K562 (cell line): Measurements from ENCODE around the gene ZSWIM4. TPM values are rescaled to one million over a fixed set of nuclear protein-coding genes. Genes with fewer than 3 reads are reported as not detected.

ENCODE experiments used
- ATF7 ChIP-seq: fragments of 450-650 bp; IDR thresholded peaks from 2 replicates; pipeline ENCODE4 v1.7.1; 2014; ENCODE audit warnings: mild to moderate bottlenecking, moderate library complexity
- CREB1 ChIP-seq, 2 experiments: sonication (generic) in 1 of 2; formaldehyde crosslinking in 1 of 2; IDR thresholded peaks; 2 replicates each; pipeline versions ENCODE4 v1.6.1 to v1.8.0; 2012 to 2022; ENCODE audit warnings: inconsistent platforms in 1 of 2, mild to moderate bottlenecking in 1 of 2, missing genetic modification reagents in 1 of 2, moderate library complexity in 1 of 2
- IRF2 ChIP-seq: sonication (generic); formaldehyde crosslinking; IDR thresholded peaks from 2 replicates; pipeline ENCODE4 v1.8.1; 2022; ENCODE audit warnings: mild to moderate bottlenecking, missing genetic modification reagents
- KAT8 ChIP-seq: fragments of 450-650 bp; IDR thresholded peaks from 2 replicates; pipeline ENCODE4 v1.6.1; 2016; ENCODE audit warnings: low read depth, mild to moderate bottlenecking
- MYBL2 ChIP-seq, 2 experiments: fragments of 450-650 bp in 1 of 2; sonication (generic) in 1 of 2; formaldehyde crosslinking in 1 of 2; IDR thresholded peaks; 2 replicates each; pipeline versions ENCODE4 v1.6.1 to v1.8.1; 2017 to 2022; ENCODE audit warnings: borderline replicate concordance in 1 of 2, inconsistent platforms in 1 of 2, low read depth in 1 of 2, mild to moderate bottlenecking in 1 of 2, missing genetic modification reagents in 1 of 2, moderate library complexity in 1 of 2
- PCBP2 ChIP-seq: fragments of 200-400 bp; formaldehyde crosslinking; IDR thresholded peaks from 2 replicates; pipeline ENCODE4 v1.6.1; 2018; ENCODE audit warnings: low read length, low read depth, mild to moderate bottlenecking, moderate library complexity; ENCODE audit not compliant: poor library complexity, severe bottlenecking
- RBM39 ChIP-seq: fragments of 200-400 bp; formaldehyde crosslinking; optimal IDR thresholded peaks from 2 replicates; pipeline ENCODE3; 2018; ENCODE audit warnings: low read depth, low read length
- SMAD4 ChIP-seq: fragments of 250-450 bp; sonication (Bioruptor Pico); conservative IDR thresholded peaks from 2 replicates; pipeline ENCODE4 v1.8.0; 2021; ENCODE audit warnings: inconsistent platforms, mild to moderate bottlenecking, moderate library complexity
- SP2 ChIP-seq: IDR thresholded peaks from 2 replicates; pipeline ENCODE4 v1.6.1; 2011; ENCODE audit warnings: mild to moderate bottlenecking, low read depth, low read length, moderate library complexity; ENCODE audit not compliant: poor library complexity, severe bottlenecking; ENCODE audit errors: extremely low read depth
- TEAD4 ChIP-seq, 2 experiments: sonication (generic) in 1 of 2; formaldehyde crosslinking in 1 of 2; IDR thresholded peaks; 2 replicates each; pipeline versions ENCODE4 v1.6.1 to v1.8.0; 2012 to 2022; ENCODE audit warnings: borderline replicate concordance in 1 of 2, inconsistent platforms in 1 of 2, low read length in 1 of 2, mild to moderate bottlenecking in 1 of 2, missing genetic modification reagents in 1 of 2
- ZNF174 ChIP-seq: fragments of 250-450 bp; sonication (Bioruptor Pico); IDR thresholded peaks from 2 replicates; pipeline ENCODE4 v1.4.0; 2020; ENCODE audit warnings: mild to moderate bottlenecking
- ZNF431 ChIP-seq: sonication (generic); formaldehyde crosslinking; IDR thresholded peaks from 2 replicates; pipeline ENCODE4 v1.8.0; 2022; ENCODE audit warnings: mild to moderate bottlenecking, missing genetic modification reagents
- ZNF436 ChIP-seq: fragments of 250-450, 450-650 bp; sonication (Bioruptor Pico); formaldehyde crosslinking; IDR thresholded peaks from 2 replicates; pipeline ENCODE4 v1.7.0; 2020; ENCODE audit warnings: mild to moderate bottlenecking
- ZNF589 ChIP-seq: fragments of 200-800 bp; sonication (Bioruptor generic); IDR thresholded peaks from 2 replicates; pipeline ENCODE4 v1.6.1; 2016; ENCODE audit warnings: low read depth, missing genetic modification characterization, missing compliant biosample characterization
- polyA plus RNA-seq, 8 experiments: library from polyadenylated mRNA; depleted of rRNA in 4 of 8; stranded (reverse) in 5 of 8; unstranded in 3 of 8; fragments of >200 nt; fragmentation: Nextera tagmentation in 2 of 8; fragmentation: Illumina TruSeq in 1 of 8; extraction: Ambion mirVana in 2 of 8; extraction: Trizol in 1 of 8; gene quantifications; 2 replicates each; pipeline versions ENCODE4 v1.2.1 to v1.2.3, GENCODE V29; 2011 to 2014; ENCODE audit warnings: inconsistent platforms in 1 of 8, missing spikeins in 1 of 8
- total RNA-seq, 7 experiments: library from RNA; depleted of rRNA in 6 of 7; stranded (reverse); fragments of >200 nt in 6 of 7; fragmentation: Illumina TruSeq in 2 of 7; extraction: Trizol in 2 of 7; gene quantifications; 2 replicates each; pipeline versions ENCODE4 v1.2.1 to v1.2.3, GENCODE V29; 2011 to 2021; ENCODE audit warnings: low replicate concordance in 1 of 7
- TF ChIP-seq, protein P1 (sequence below): fragments of 200-400 bp; formaldehyde crosslinking; IDR thresholded peaks from 2 replicates; pipeline ENCODE4 v1.6.1; 2017; ENCODE audit warnings: mild to moderate bottlenecking, low read depth, low read length, moderate library complexity
- TF ChIP-seq, protein P2 (sequence below): sonication (generic); formaldehyde crosslinking; IDR thresholded peaks from 2 replicates; pipeline ENCODE4 v1.8.0; 2022; ENCODE audit warnings: mild to moderate bottlenecking, low read depth, missing genetic modification reagents
- TF ChIP-seq, protein P3 (sequence below): fragments of 250-450 bp; sonication (Bioruptor Pico); IDR thresholded peaks from 2 replicates; pipeline ENCODE4 v1.4.0; 2020; ENCODE audit warnings: mild to moderate bottlenecking, moderate library complexity
- TF ChIP-seq, protein P4 (sequence below): fragments of 450-650 bp; IDR thresholded peaks from 2 replicates; pipeline ENCODE4 v1.7.1; 2018; ENCODE audit warnings: mild to moderate bottlenecking, low read depth; ENCODE audit not compliant: partially characterized antibody

Gene ZSWIM4
- total and polyA plus RNA-seq, 9 of the 15 experiments (the other 6 are each of a cell fraction or from before 2014, with no cell fraction given) = 0.25 to 3.7 (median 0.79) TPM; not detected in 2

DNA sequence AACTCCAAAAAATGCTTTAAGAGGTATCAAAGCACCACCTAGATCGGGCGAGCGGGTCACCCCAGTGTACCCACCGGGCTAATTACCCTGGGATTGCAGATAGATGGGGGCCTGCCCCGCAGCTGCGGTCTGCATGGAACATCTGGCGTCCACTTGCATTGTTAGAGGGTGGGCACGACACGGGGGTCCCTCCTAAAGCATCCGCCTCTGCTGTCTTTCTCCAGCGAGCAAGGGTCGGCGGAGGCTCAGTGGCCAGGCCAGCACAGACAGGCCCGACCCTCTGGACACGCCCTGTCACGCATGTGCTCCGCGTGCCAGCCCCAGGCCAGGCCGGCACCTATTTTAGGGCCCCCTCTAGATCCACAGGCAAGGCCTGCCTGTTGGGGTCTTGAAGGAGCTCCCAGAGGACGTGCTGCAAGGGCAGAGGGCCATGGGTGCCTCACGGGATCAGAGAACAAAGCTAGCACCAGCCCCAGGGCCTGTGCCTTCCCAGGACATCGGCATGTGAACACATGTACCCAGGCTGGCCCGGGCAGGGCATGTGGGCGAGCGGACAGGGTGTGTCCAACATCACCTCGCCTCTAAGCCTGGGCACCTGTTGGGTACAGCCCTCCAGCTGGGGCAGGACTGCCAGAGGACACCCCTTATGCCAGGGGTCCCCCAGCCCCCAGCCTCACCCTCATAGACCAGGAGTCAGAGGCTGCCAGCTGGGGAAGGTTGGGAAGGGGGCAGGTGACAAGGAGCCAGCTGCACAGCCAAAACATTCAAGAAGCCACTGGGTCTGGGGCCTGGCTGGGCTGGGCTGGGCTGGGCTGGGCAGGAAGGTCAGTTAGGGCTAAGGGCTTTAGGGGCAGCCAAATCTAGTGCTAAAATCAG is 46.1 kb downstream of the ZSWIM4 start (continued):
- TF ChIP-seq, protein P1, sequence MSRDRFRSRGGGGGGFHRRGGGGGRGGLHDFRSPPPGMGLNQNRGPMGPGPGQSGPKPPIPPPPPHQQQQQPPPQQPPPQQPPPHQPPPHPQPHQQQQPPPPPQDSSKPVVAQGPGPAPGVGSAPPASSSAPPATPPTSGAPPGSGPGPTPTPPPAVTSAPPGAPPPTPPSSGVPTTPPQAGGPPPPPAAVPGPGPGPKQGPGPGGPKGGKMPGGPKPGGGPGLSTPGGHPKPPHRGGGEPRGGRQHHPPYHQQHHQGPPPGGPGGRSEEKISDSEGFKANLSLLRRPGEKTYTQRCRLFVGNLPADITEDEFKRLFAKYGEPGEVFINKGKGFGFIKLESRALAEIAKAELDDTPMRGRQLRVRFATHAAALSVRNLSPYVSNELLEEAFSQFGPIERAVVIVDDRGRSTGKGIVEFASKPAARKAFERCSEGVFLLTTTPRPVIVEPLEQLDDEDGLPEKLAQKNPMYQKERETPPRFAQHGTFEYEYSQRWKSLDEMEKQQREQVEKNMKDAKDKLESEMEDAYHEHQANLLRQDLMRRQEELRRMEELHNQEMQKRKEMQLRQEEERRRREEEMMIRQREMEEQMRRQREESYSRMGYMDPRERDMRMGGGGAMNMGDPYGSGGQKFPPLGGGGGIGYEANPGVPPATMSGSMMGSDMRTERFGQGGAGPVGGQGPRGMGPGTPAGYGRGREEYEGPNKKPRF = no peak
- TF ChIP-seq, protein P2, sequence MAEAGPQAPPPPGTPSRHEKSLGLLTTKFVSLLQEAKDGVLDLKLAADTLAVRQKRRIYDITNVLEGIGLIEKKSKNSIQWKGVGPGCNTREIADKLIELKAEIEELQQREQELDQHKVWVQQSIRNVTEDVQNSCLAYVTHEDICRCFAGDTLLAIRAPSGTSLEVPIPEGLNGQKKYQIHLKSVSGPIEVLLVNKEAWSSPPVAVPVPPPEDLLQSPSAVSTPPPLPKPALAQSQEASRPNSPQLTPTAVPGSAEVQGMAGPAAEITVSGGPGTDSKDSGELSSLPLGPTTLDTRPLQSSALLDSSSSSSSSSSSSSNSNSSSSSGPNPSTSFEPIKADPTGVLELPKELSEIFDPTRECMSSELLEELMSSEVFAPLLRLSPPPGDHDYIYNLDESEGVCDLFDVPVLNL = no peak
- TF ChIP-seq ZNF436 (no peak), ZNF431 (CRISPR knock-in tag) (no peak), ZNF174 (no peak), TEAD4 (IDR thresholded peaks at IDR 0.05; ENCODE audit: low read length) (no peak), TEAD4 (CRISPR knock-in tag; IDR thresholded peaks at IDR 0.05; ENCODE audit: borderline replicate concordance) (no peak), RBM39 (no peak), ATF7 (no peak), KAT8 (no peak), PCBP2 (no peak), IRF2 (CRISPR knock-in tag) (no peak), SP2 (no peak), CREB1 (IDR thresholded peaks at IDR 0.05) (no peak), CREB1 (CRISPR knock-in tag; IDR thresholded peaks at IDR 0.05) (no peak), SMAD4 (CRISPR knock-in tag) (no peak), MYBL2 (IDR thresholded peaks at IDR 0.05; ENCODE audit: low read depth) (no peak), MYBL2 (CRISPR knock-in tag; IDR thresholded peaks at IDR 0.05; ENCODE audit: borderline replicate concordance) (no peak), ZNF589 (CRISPR knock-in tag) (0 out of 2 replicates have a peak, but pooled peaks have one; percentile 56)
- TF ChIP-seq, protein P3, sequence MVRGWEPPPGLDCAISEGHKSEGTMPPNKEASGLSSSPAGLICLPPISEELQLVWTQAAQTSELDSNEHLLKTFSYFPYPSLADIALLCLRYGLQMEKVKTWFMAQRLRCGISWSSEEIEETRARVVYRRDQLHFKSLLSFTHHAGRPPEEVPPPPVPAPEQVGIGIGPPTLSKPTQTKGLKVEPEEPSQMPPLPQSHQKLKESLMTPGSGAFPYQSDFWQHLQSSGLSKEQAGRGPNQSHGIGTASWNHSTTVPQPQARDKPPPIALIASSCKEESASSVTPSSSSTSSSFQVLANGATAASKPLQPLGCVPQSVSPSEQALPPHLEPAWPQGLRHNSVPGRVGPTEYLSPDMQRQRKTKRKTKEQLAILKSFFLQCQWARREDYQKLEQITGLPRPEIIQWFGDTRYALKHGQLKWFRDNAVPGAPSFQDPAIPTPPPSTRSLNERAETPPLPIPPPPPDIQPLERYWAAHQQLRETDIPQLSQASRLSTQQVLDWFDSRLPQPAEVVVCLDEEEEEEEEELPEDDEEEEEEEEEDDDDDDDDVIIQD = no peak
- TF ChIP-seq, protein P4, sequence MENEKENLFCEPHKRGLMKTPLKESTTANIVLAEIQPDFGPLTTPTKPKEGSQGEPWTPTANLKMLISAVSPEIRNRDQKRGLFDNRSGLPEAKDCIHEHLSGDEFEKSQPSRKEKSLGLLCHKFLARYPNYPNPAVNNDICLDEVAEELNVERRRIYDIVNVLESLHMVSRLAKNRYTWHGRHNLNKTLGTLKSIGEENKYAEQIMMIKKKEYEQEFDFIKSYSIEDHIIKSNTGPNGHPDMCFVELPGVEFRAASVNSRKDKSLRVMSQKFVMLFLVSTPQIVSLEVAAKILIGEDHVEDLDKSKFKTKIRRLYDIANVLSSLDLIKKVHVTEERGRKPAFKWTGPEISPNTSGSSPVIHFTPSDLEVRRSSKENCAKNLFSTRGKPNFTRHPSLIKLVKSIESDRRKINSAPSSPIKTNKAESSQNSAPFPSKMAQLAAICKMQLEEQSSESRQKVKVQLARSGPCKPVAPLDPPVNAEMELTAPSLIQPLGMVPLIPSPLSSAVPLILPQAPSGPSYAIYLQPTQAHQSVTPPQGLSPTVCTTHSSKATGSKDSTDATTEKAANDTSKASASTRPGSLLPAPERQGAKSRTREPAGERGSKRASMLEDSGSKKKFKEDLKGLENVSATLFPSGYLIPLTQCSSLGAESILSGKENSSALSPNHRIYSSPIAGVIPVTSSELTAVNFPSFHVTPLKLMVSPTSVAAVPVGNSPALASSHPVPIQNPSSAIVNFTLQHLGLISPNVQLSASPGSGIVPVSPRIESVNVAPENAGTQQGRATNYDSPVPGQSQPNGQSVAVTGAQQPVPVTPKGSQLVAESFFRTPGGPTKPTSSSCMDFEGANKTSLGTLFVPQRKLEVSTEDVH = no peak
